HG03025 (cell line): Measurements from ENCODE around the gene CFAP54.

ENCODE experiments used
- ATAC-seq: cut with Tn5 transposase; IDR thresholded peaks from one replicate; pipeline ENCODE4 v1.9.1; 2021; ENCODE audit warnings: mild to moderate bottlenecking, moderate library complexity; ENCODE audit not compliant: unreplicated experiment, low FRiP score

CFAP54 gene

DNA sequence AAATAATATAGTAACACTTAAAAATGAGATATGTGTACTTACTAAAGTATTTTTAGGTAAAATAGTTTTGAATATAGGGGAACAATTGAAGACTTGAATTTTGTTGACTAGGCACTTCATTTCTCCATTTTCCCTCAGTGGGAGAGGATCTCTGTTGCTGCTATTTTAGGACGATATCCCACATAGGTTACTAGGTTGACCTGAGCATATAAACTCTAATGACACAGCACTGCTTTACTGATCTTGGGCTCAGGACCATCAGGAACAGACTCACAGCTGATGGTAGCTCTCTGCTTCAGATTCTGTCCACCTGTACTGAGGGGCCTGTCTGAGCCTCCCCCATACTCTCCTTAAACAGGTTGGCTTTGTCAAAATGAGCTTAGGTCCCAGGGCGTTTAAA is 423.6 kb downstream of the CFAP54 start:
- no peak for ATAC-seq

DNA sequence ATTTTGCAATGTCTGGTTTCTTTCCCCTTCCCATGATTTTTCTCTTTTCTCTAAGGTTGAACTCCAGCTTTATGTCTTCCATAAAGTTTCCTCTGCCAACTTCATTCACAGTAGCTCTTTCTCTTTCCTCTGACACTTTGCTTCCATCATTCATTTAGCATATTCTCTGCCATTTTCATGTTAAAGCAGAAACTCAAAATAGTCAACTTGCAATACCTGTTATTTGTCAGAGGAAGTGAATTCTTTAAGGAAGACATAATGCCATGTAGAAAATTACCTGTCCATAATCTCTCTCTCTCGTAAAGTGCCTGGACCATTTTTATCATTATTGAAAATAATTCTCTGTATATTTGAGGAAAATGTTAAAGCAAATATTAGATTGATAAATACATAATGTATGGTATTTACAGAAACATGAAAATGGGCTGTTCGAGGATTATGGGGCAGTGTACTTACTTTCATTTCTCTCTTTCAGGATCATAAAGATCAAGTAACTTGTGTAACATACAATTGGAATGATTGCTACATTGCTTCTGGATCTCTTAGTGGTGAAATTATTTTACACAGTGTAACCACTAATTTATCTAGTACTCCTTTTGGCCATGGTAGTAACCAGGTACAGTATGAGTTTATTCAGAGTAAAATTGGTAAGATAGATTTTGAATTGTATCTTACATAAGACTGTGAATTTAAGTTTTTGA is 430.3 kb downstream of the CFAP54 start:
- no peak for ATAC-seq
